Activated naive CD4-positive, alpha-beta T cell treated with Interleukin-2 at 50 U/mL for 16 hours (primary cell): ENCODE results near the gene MYO19.
"Not testable (repeated sequence)": the region's sequence is repeated elsewhere in the genome, so short reads cannot be mapped to it uniquely, and the experiment has no call there.

Source experiments
- DNase-seq: peaks from one replicate; pipeline ENCODE4 v3.0.0-alpha.2; 2020

MYO19 gene

DNA sequence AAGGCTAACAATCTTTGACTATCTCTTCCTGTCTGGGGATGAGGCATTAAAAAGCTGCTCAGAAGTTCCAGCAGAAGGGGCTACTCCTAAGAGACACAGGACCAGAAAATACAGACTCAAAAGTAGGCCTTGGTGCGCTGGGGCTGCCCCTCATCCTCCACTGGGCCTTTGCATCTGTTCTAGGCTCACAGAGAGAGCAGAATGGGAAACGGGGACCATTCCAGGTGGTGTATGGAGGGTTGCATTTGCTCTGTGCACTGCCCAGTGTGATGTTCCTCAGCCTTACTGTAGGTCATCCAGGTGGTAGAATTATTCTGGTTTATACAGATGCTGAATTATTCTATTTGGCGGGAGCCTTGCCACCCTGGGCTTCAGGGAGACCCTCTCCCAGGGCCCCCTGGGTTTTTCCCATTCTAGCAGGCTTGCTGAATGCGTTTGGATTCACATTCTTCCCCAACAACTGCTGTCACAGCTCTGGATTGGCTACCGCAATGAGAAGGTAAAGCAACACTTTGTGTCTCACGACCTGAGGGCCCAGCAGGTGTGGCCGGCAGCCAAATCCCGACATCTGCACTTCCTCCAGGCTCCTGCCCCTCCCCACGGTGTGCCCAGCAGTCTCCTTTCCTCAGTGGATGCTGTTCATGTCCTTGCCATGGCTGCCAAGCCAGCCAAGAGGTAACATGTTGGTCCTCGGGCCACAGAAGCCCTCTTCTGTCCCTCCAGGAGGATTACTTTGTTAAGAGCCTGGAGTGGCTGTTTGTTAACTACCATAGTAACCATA, 73.1 kb downstream of the MYO19 start:
- no peak for DNase-seq

DNA sequence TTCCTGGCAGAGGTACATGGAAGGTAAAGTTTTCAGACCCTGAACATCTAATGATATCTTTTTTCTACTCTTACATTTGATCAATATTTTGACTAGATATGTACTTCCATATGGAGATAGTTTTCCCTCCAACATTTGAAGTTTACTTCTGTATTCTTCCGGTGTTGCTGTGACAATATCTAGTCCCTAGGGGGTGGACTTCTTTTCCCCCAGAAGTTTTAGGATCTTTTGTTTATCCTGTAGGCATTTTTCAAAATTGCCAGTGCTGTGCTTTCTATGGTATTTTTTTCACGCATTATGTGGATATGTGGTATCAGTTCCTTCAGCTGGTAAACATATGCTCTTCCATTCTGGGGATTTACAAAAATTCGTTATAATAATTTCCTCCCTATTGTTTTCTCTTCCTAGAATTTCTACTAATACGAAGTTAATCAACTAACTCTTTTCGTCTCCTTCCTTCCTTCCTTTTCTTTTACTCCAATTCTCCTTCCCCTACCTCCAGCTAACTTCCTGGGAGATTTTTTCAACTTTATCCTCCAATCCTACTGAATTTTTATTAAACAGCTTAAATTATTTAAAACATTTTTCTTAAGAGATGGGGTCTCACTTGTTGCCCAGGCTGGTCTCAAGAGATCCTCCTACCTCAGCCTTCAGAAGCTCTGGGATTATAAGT, 74.3 kb downstream of the MYO19 start:
- no peak for DNase-seq

DNA sequence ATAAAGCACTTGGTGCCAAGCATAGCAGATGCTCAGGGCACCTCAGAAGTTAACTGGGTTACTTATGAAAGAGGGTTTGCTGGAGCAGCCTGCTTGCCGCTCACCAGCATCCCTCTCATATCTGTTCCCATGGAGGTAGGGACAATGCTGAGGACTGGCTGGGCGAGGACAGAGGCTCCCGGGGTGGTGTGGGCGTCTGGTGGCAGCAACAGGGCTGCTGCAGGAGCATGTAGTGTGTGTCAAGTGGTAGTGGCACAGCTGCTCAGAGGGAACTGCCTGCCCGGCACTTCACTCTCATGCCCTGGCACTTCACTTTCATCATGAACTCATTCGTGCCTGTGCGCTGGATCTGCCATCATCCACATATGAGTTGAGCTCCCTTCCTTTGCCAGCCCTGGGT, 75.1 kb downstream of the MYO19 start:
- no peak for DNase-seq

DNA sequence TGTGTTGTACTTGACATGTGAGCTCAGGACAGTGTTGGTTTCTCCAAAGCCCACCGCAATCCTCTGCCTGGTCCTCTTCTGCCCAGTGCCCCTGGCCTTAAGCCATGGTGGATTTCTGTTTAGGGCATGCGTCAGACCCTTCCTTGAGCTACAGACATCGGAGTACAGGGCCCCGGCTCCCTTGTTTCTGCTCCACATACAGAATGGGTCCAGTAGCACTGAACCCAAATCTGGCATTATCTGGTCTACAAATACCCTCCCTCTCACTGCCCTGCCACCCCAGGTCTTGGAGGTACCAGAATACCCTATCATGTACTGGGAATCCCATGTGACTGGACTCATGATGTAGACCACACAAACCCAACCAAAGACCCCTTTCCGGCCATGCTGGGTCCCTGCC, 75.6 kb downstream of the MYO19 start:
- no peak for DNase-seq

DNA sequence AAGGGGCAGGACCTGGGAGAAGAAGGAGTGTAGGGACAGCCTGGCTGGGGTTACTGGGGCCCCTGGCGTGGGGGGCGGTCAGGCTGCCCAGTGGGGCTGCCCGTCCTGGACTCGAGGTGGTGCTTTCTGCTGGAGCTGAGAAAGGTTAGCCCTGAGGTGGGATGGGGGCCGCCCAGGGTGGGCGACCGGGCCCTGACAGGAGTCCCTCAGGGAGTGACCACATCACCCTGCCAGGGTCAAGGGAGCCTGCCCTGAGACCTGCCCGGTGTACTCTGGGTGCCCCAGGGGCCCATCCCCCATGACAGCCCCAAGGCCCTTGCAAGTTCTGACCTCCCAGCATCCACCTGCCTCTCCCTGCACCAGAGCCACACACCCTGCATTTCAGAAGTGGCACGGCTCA, 77.0 kb downstream of the MYO19 start:
- not testable (repeated sequence) for DNase-seq

DNA sequence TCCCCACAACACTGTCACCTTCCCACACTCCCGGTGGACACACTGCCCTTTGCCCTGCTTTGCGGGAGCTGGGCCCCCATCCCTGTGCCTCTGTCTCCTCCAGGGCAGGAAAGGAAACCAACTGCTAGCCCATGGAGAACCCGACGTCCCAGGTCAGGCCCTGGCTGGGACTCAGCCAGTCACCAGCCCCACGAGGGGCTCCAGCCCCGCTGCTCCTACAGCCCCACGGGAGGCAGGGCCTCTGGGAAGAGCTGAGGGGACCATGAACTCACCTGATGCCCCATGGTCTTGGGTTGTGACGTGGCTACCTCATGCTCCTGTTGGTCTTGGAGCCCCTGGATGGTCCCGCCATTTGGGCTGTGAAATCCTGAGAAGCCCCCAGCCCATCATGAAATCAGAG, 81.8 kb downstream of the MYO19 start:
- DNase-seq = not testable (repeated sequence)

DNA sequence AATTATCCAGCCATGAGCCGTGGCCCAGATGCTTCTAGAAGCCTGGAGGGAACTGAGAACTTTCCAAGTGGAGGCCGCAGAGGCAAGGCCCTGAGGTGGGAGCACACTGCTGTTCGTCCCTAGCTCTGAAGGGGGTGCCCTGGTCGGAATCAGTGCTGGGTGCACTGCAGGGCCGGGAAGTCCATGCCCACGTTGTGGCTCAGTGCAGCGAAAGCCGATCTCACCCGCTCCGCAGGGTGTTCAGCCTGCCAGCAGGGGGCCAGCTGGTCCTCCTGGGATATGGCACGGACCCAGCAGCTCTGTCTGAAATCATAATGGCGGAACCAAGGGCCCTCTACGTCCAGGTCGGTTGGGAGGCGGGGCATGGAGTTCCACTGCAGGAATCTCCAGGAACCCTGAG, 84.7 kb downstream of the MYO19 start:
- not testable (repeated sequence) for DNase-seq
